Endothelial cell of umbilical vein (primary cell): ENCODE measurements around the gene EVA1A. TPM values are rescaled to one million over a fixed set of nuclear protein-coding genes. Genes with fewer than 3 reads are reported as not detected.

ENCODE experiments used
- BruUV-seq: library from RNA; stranded (reverse); fragments of 400-500 nt; replicated peaks from 2 replicates; lab custom pipeline; 2021; lab: Mats Ljungman, UMichigan
- CTCF ChIA-PET: fragments of 300-600, 350-600 bp; sonication (Branson Sonifier 250); formaldehyde crosslinking; loops from one replicate; lab custom pipeline; 2021; ENCODE audit warnings: antibody characterized with exemption, inconsistent platforms; lab: Charles Lee
- POLR2A ChIA-PET: fragments of 300-600, 350-600 bp; sonication (Branson Sonifier 250); formaldehyde crosslinking; loops from one replicate; lab custom pipeline; 2021; ENCODE audit warnings: antibody characterized with exemption, inconsistent platforms; lab: Charles Lee
- DNase-seq: peaks from one replicate; pipeline ENCODE4 v3.0.0-alpha.2; 2011; ENCODE audit warnings: low read depth, low spot score
- FAIRE-seq: peaks from 2 replicates; lab custom pipeline; 2011; peaks lifted over from hg19 to GRCh38; lab: Jason Lieb, UNC
- H2AFZ ChIP-seq: 2 replicates; pipeline ENCODE4 v1.6.0; 2012; ENCODE audit warnings: low read depth, low read length, control low read depth, inconsistent platforms
- H3K27ac ChIP-seq: 2 replicates; pipeline ENCODE4 v1.5.1; 2011; ENCODE audit warnings: low read depth, mild to moderate bottlenecking, control low read depth, low read length, moderate library complexity; ENCODE audit not compliant: insufficient read depth
- H3K27me3 ChIP-seq, 2 experiments: 2 replicates each; pipeline versions ENCODE4 v1.6.0 to v1.6.1; 2011; ENCODE audit warnings: low read length in 2 of 2, mixed read lengths in 1 of 2; ENCODE audit not compliant: control insufficient read depth in 2 of 2, insufficient read depth in 2 of 2
- H3K36me3 ChIP-seq, 2 experiments: 2 replicates in 1 of 2; 3 replicates in 1 of 2; pipeline ENCODE4 v1.5.1; 2011; ENCODE audit warnings: low read length in 2 of 2, mild to moderate bottlenecking in 1 of 2, moderate library complexity in 1 of 2; ENCODE audit not compliant: control insufficient read depth in 2 of 2, insufficient read depth in 2 of 2; ENCODE audit errors: extremely low read depth in 1 of 2
- H3K4me1 ChIP-seq: 3 replicates; pipeline ENCODE4 v1.5.1; 2011; ENCODE audit warnings: mild to moderate bottlenecking, low read length; ENCODE audit not compliant: control insufficient read depth, insufficient read depth; ENCODE audit errors: extremely low read depth
- H3K4me2 ChIP-seq: 2 replicates; pipeline ENCODE4 v1.6.1; 2011; ENCODE audit warnings: low read length, control low read depth, mixed read lengths; ENCODE audit not compliant: insufficient read depth
- H3K4me3 ChIP-seq, 3 experiments: fragments of 200-600 bp in 1 of 3; sonication (generic), shearing (Covaris generic) in 1 of 3; replicated peaks in 1 of 3; 2 replicates each; pipeline ENCODE4 v1.5.1; 2011 to 2016; ENCODE audit warnings: control low read depth in 3 of 3, low read length in 3 of 3, mild to moderate bottlenecking in 2 of 3, inconsistent platforms in 1 of 3, low read depth in 1 of 3, moderate library complexity in 1 of 3; ENCODE audit not compliant: insufficient read depth in 1 of 3
- H3K79me2 ChIP-seq: 2 replicates; pipeline ENCODE4 v1.6.0; 2012; ENCODE audit warnings: low read length, inconsistent platforms; ENCODE audit not compliant: control insufficient read depth, insufficient read depth
- H3K9ac ChIP-seq: replicated peaks from 2 replicates; pipeline ENCODE3; 2011; ENCODE audit warnings: low read length, control low read depth; ENCODE audit not compliant: insufficient read depth; ENCODE audit errors: extremely low read depth
- H3K9me1 ChIP-seq: replicated peaks from 3 replicates; pipeline ENCODE4 v1.6.0; 2011; ENCODE audit warnings: mild to moderate bottlenecking, low read length; ENCODE audit not compliant: control insufficient read depth, insufficient read depth; ENCODE audit errors: extremely low read depth
- H3K9me3 ChIP-seq: replicated peaks from 2 replicates; pipeline ENCODE4 v1.5.1; 2012; ENCODE audit warnings: low read length, inconsistent platforms; ENCODE audit not compliant: control insufficient read depth, insufficient read depth
- H4K20me1 ChIP-seq: replicated peaks from 2 replicates; pipeline ENCODE3; 2011; ENCODE audit warnings: mild to moderate bottlenecking, low read length; ENCODE audit not compliant: control insufficient read depth, insufficient read depth; ENCODE audit errors: extremely low read depth
- EZH2 ChIP-seq: IDR thresholded peaks from 2 replicates; pipeline ENCODE4 v1.6.1; 2012; ENCODE audit warnings: borderline replicate concordance, low read depth, mild to moderate bottlenecking, moderate library complexity, low read length, inconsistent platforms; ENCODE audit not compliant: severe bottlenecking
- FOS ChIP-seq: IDR thresholded peaks from 2 replicates; pipeline ENCODE4 v1.6.1; 2011; ENCODE audit warnings: mild to moderate bottlenecking, low read length, moderate library complexity, borderline replicate concordance; ENCODE audit not compliant: insufficient read depth
- GATA2 ChIP-seq: IDR thresholded peaks from 2 replicates; pipeline ENCODE4 v1.7.0; 2011; ENCODE audit warnings: low read depth, mild to moderate bottlenecking, moderate library complexity, mixed read lengths, low read length; ENCODE audit not compliant: insufficient read length, insufficient read depth
- JUN ChIP-seq: IDR thresholded peaks from 2 replicates; pipeline ENCODE4 v1.6.1; 2011; ENCODE audit warnings: borderline replicate concordance, low read depth; ENCODE audit not compliant: insufficient read length, insufficient read depth
- MYC ChIP-seq: IDR thresholded peaks from one replicate; pipeline ENCODE4 v1.6.1; 2011; ENCODE audit warnings: mild to moderate bottlenecking, low read depth, low read length
- POLR2A ChIP-seq: IDR thresholded peaks from 2 replicates; pipeline ENCODE4 v1.6.1; 2012; ENCODE audit warnings: low read depth, mild to moderate bottlenecking, control low read depth, low read length
- POLR2AphosphoS5 ChIP-seq: IDR thresholded peaks from 2 replicates; pipeline ENCODE4 v1.6.1; 2012; ENCODE audit warnings: low read depth, mild to moderate bottlenecking, control low read depth, low read length, moderate library complexity; ENCODE audit not compliant: insufficient read depth
- dilution Hi-C: fragments of 300-500 bp; cut with MboI; formaldehyde crosslinking; loops from one replicate; pipeline ENCODE4 v1.15.0; 2019; ENCODE audit warnings: low sequenced_read_pairs; ENCODE audit not compliant: extremely low pct_ligation_motif_present
- intact Hi-C: fragments of 100-400 bp; cut with micrococcal nuclease; formaldehyde crosslinking; loops from one replicate; pipeline ENCODE4 v1.10.0; 2022
- polyA plus RNA-seq, 4 experiments: library from polyadenylated mRNA; depleted of rRNA in 3 of 4; stranded (reverse) in 3 of 4; unstranded in 1 of 4; fragments of >200 nt; gene quantifications; 2 replicates each; pipeline versions ENCODE4 v1.2.1 to v1.2.3, GENCODE V29; 2011 to 2012; ENCODE audit warnings: missing spikeins in 1 of 4
- total RNA-seq: library from RNA; stranded (reverse); gene quantifications from 2 replicates; pipeline ENCODE4 v1.2.3, GENCODE V29; 2021
- TF ChIP-seq, protein P1 (sequence below): IDR thresholded peaks from 2 replicates; pipeline ENCODE4 v1.6.1; 2011; ENCODE audit not compliant: insufficient read depth, insufficient read length
- TF ChIP-seq, protein P2 (sequence below), 2 donors: IDR thresholded peaks; 1 replicate in 1 of 2; 2 replicates in 1 of 2; pipeline ENCODE4 v1.5.1; 2011; ENCODE audit warnings: low read length in 2 of 2, mild to moderate bottlenecking in 2 of 2, moderate library complexity in 2 of 2, control low read depth in 1 of 2, inconsistent platforms in 1 of 2, low read depth in 1 of 2; ENCODE audit not compliant: insufficient read depth in 1 of 2; ENCODE audit errors: extremely low read depth in 1 of 2

Gene EVA1A
- total and polyA plus RNA-seq, 2 donors (not counting 3 experiments of a cell fraction or from before 2014, with no cell fraction given) = 52.6 to 66.5 TPM

DNA sequence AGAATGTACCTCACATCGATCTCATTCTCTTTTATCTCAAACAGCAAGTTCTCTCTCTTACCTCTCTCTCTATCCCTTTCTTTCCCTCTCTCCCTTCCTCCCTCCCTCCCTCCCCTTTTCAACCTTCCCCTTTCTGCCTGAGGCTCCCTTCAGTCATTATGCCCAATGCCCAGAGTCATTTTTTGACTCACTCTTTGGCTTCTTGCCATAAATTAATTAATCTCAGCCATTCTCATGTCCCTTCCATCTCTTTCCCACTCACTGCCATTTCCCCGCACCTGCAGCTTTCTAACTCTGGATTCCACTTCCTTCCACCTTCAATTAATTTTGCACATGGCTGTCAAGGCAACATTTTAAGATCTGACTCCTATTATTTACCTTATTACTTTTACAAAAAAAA, 60.1 kb downstream of the EVA1A start:
- no TSS peak for BruUV-seq
- Histone ChIP-seq H3K9me1 (no peaks in the 10 kb centered on the region), H3K4me1 (peaks cover 56% of the 10 kb centered on the region), H3K9me3 (no peaks in the 10 kb centered on the region), H3K27me3 (no peaks in the 10 kb centered on the region), H3K4me3 (no peak overlapping the region), H3K9ac (no peak overlapping the region), H3K36me3 (peaks cover 0 to 2% of the 10 kb centered on the region in 2 experiments), H2AFZ (no peak overlapping the region), H4K20me1 (no peaks in the 10 kb centered on the region), H3K4me2 (no peak overlapping the region), H3K27ac (peak overlapping the region; percentile 32), H3K79me2 (peaks cover 25% of the 10 kb centered on the region)
- peak; percentile 75 for DNase-seq
- dilution Hi-C loops = no loop called here
- TF ChIP-seq EZH2 (no peak), FOS (no peak)
- intact Hi-C loops = no loop called here
- ChIA-PET POLR2A (no interaction called here), CTCF (interaction anchor here (0.9 to 1.0 kb wide), 2 partner anchors 11 to 35 kb away, joined by 4 to 5 read pairs; no protein-coding TSS in a partner anchor)
- FAIRE-seq = no peak

DNA sequence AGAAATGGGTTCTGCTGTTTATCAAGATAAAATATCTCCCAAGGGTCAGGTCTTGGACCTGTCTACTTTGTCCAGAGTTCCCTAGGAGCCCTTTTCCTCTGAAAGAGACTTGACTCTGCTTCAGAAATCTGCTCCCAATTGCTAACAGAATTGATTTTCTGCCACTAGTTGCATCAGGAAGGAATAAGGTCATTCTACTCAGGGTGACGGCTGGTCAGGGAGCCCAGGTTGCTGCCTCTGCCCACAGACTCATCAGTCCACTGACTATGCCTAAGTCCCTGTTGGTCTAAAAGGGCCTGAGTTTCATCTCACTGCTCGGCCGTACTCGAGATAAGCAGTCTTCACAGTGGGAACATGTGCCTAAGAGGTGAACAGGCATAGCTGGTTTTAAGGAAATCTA, 61.2 kb downstream of the EVA1A start:
- Histone ChIP-seq H3K27me3 (no peaks in the 10 kb centered on the region), H3K36me3 (no peaks in the 10 kb centered on the region), H3K9me1 (no peaks in the 10 kb centered on the region), H3K4me1 (peaks cover 47% of the 10 kb centered on the region), H3K9me3 (no peaks in the 10 kb centered on the region), H3K4me2 (no peak overlapping the region), H4K20me1 (no peaks in the 10 kb centered on the region), H3K4me3 (no peak overlapping the region), H3K9ac (no peak overlapping the region), H3K79me2 (peaks cover 24% of the 10 kb centered on the region), H2AFZ (no peak overlapping the region), H3K27ac (no peak overlapping the region)
- dilution Hi-C loops = no loop called here
- DNase-seq (no peak), FAIRE-seq (no peak)
- ChIA-PET CTCF (interaction anchor here (0.9 to 1.0 kb wide), 2 partner anchors 9 to 34 kb away, joined by 4 to 5 read pairs; no protein-coding TSS in a partner anchor), POLR2A (no interaction called here)
- intact Hi-C loops = no loop called here
- BruUV-seq = no TSS peak
- TF ChIP-seq, protein P1, sequence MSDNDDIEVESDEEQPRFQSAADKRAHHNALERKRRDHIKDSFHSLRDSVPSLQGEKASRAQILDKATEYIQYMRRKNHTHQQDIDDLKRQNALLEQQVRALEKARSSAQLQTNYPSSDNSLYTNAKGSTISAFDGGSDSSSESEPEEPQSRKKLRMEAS = no peak
- TF ChIP-seq, protein P2, sequence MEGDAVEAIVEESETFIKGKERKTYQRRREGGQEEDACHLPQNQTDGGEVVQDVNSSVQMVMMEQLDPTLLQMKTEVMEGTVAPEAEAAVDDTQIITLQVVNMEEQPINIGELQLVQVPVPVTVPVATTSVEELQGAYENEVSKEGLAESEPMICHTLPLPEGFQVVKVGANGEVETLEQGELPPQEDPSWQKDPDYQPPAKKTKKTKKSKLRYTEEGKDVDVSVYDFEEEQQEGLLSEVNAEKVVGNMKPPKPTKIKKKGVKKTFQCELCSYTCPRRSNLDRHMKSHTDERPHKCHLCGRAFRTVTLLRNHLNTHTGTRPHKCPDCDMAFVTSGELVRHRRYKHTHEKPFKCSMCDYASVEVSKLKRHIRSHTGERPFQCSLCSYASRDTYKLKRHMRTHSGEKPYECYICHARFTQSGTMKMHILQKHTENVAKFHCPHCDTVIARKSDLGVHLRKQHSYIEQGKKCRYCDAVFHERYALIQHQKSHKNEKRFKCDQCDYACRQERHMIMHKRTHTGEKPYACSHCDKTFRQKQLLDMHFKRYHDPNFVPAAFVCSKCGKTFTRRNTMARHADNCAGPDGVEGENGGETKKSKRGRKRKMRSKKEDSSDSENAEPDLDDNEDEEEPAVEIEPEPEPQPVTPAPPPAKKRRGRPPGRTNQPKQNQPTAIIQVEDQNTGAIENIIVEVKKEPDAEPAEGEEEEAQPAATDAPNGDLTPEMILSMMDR (IDR thresholded peaks at IDR 0.05; ENCODE audit: extremely low read depth in 1 of 2, insufficient read depth in 1 of 2, low read depth in 1 of 2, low read length in 2 of 2) = no peak
- TF ChIP-seq POLR2A = no peak
- no peak for TF ChIP-seq POLR2AphosphoS5
- TF ChIP-seq GATA2 = no peak
- TF ChIP-seq EZH2 = no peak
- no peak for TF ChIP-seq FOS
- TF ChIP-seq MYC = no peak
- no peak for TF ChIP-seq JUN
